Islet precursor cell (in vitro differentiated cells): Measurements from ENCODE around the gene C10orf53.

Source experiments
- DNase-seq: peaks from one replicate; pipeline ENCODE4 v3.0.0-alpha.2; 2018

The C10orf53 gene

GRCh38 chr10:49738616-49739360 lies 59.3 kb downstream of the C10orf53 start:
- DNase-seq: peak; percentile 41

DNA sequence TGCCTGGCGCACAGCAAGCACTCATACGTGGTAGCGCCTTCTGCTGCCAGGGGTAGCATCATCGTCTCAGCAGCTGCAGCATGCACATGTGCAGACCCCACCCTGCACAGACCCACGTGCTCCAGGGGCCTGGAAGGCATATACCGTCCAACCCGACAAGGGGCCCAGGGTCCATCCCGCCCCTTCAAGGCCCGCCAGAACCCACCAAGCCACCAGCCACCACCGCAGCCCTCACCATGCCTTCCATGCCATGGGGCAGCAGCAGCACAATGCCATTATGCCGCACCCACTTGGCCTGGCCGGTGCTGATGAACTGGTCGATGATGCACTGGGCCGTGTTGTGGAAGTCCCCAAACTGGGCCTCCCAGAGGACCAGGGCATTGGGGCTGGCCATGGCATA lies 60.0 kb downstream of the C10orf53 start:
- peak; percentile 45 for DNase-seq

DNA sequence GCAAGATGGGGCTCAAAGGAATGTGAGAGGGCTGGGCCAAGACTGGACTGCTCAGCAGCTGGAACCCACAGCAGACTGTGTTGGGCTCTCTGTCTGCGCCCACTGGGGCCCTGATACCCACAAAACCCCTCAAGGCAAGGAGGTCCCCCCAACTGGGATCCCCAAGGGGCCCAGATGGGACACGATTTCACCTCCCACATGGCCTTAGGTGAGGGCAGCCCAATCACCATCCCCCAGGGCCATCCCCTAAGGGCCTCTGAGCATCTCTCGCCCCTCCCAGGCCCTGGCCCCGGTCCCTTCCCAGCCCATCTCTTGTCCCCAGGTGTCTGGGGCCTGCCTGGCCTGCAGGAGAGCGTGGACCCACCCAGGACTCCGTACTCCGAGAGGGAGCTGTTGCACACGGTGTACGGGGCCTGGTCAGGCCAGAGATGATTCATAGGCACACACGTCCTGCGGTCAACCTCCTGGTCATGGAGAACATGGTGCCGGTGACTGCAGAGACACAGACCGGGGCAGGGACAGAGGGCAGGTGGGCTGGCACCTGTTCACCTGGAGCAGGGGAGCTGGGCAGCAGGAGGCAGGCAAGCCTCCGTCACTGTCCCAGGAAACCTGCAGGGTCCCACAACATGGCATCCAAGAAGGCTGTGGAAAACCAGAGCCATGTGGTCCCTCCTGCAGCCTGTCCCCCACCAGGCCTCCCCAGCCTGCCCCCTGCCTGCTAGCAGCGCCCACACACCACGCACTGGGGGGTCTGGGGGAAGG lies 61.1 kb downstream of the C10orf53 start:
- no peak for DNase-seq

GRCh38 chr10:49741108-49741995 lies 61.9 kb downstream of the C10orf53 start:
- DNase-seq: peak; percentile 51

GRCh38 chr10:49742683-49743463 lies 63.4 kb downstream of the C10orf53 start:
- peak; percentile 49 for DNase-seq

GRCh38 chr10:49743464-49744075 lies 64.1 kb downstream of the C10orf53 start:
- DNase-seq: peak; percentile 42

- DNase-seq: peak; percentile 42
These were observed 64.7 kb downstream of the C10orf53 start for GRCh38 chr10:49744091-49744685.

DNA sequence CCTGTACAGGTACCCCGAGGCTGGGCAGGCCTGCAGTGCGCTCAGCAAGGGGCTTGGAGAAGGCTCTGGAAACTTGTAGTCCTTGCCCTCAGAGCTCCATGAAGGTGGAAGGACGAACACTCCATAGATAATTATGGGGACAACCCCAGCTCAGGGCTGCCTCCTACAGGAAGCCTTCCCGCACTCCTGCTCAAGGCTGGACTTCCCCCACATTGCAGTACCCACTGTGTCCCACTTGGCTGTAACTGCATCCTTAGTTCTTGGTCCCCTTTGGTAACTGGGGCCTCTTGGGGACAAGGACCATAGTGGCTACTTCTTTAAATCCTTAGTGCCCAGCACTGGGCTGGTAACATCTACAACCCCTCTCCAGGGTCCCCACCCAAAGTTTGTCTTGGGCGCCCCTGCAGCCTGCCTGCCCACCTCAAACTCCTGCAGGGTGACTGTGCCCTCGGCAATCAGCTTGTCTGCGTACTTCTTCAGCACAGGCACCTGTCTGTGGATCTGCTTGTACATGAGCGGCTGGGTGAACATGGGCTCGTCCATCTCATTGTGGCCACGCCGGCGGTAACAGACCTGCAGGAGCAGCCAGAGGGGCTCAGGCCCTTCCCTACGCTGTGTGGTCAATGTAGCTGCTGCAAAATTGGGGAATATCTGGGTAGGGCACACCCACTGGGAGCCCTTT lies 65.6 kb downstream of the C10orf53 start:
- DNase-seq: peak; percentile 50

GRCh38 chr10:49745756-49746155 lies 66.3 kb downstream of the C10orf53 start:
- no peak for DNase-seq

GRCh38 chr10:49746626-49747302 lies 67.3 kb downstream of the C10orf53 start:
- no peak for DNase-seq
